Uterus (tissue), 4 donors: ENCODE results near the gene ZNF627. TPM values are rescaled to one million over a fixed set of nuclear protein-coding genes. Genes with fewer than 3 reads are reported as not detected.
A peak's percentile ranks its signal among the peaks of the same experiment; 100 is the strongest.
"Not testable (repeated sequence)": the region's sequence is repeated elsewhere in the genome, so short reads cannot be mapped to it uniquely, and the experiment has no call there.

Experiments used
- DNase-seq, 2 donors: peaks; one replicate each; pipeline ENCODE4 v3.0.0-alpha.2; 2019 to 2020
- H3K27ac ChIP-seq, 2 donors: fragments of 200-600 bp; sonication (generic); 1 replicate in 1 of 2; 2 replicates in 1 of 2; pipeline ENCODE4 v1.5.1; 2016 to 2018
- H3K27me3 ChIP-seq, 2 donors: fragments of 200-600 bp; sonication (generic); one replicate each; pipeline ENCODE4 v1.5.1; 2018 to 2019; ENCODE audit warnings: control low read depth in 1 of 2
- H3K36me3 ChIP-seq, 2 donors: fragments of 200-600 bp; sonication (generic); one replicate each; pipeline ENCODE4 v1.5.1; 2019; ENCODE audit warnings: control low read depth in 1 of 2
- H3K4me1 ChIP-seq, 2 donors: fragments of 200-600 bp; sonication (generic); one replicate each; pipeline ENCODE4 v1.5.1; 2018 to 2019; ENCODE audit warnings: control low read depth in 1 of 2
- H3K4me3 ChIP-seq, 2 donors: fragments of 200-600 bp; sonication (generic); 1 replicate in 1 of 2; 2 replicates in 1 of 2; pipeline ENCODE4 v1.5.1; 2018 to 2019; ENCODE audit warnings: mild to moderate bottlenecking in 1 of 2
- H3K9me3 ChIP-seq, 2 donors: fragments of 200-600 bp; sonication (generic); one replicate each; pipeline ENCODE4 v1.5.1; 2019; ENCODE audit warnings: control low read depth in 1 of 2
- CTCF ChIP-seq, 4 experiments: fragments of 200-600 bp in 2 of 4; fragments of 450-650 bp in 2 of 4; sonication (generic) in 2 of 4; IDR thresholded peaks; one replicate each; pipeline ENCODE4 v1.5.1; 2016 to 2019; ENCODE audit warnings: antibody characterized with exemption in 4 of 4, mild to moderate bottlenecking in 2 of 4, moderate library complexity in 1 of 4
- POLR2A ChIP-seq, 2 donors: fragments of 450-650 bp; IDR thresholded peaks; one replicate each; pipeline ENCODE4 v1.6.1; 2016; ENCODE audit warnings: antibody characterized with exemption in 2 of 2, mild to moderate bottlenecking in 1 of 2, moderate library complexity in 1 of 2
- intact Hi-C: fragments of 100-400 bp; cut with DNase I; formaldehyde crosslinking; loops from one replicate; pipeline ENCODE4 v1.15.1; 2023; ENCODE audit warnings: low total_unique reads
- total RNA-seq, 4 donors: library from RNA; depleted of rRNA in 3 of 4; stranded (reverse); fragments of >200 nt in 3 of 4; gene quantifications; one replicate each; pipeline versions ENCODE4 v1.1.0 to v1.2.4, GENCODE V29; 2014 to 2023
- donor health status: DM: yes; HTN: yes; CAD: no.

ZNF627 gene
- total RNA-seq, 4 donors from 2014 or later = 20.6 to 70.6 (median 36.0) TPM

GRCh38 chr19:11612816-11613511 is 15.7 kb downstream of the ZNF627 start:
- Histone ChIP-seq H3K36me3 (no peaks in the 10 kb centered on the region), H3K4me1 (no peaks in the 10 kb centered on the region), H3K27me3 (no peaks in the 10 kb centered on the region), H3K27ac (no peak overlapping the region), H3K9me3 (peaks cover 0 to 9% of the 10 kb centered on the region in 2 donors), H3K4me3 (no peak overlapping the region)
- intact Hi-C loops = no loop called here
- no peak for DNase-seq
- no peak for TF ChIP-seq CTCF (IDR thresholded peaks at IDR 0.05)
- TF ChIP-seq POLR2A (IDR thresholded peaks at IDR 0.05) = no peak

GRCh38 chr19:11617180-11618062 is 20.1 kb downstream of the ZNF627 start:
- Histone ChIP-seq H3K27me3 (no peaks in the 10 kb centered on the region), H3K4me3 (no peak overlapping the region), H3K36me3 (no peaks in the 10 kb centered on the region), H3K4me1 (no peaks in the 10 kb centered on the region), H3K27ac (no peak overlapping the region), H3K9me3 (peaks cover 0 to 9% of the 10 kb centered on the region in 2 donors)
- intact Hi-C loops = no loop called here
- no peak for DNase-seq
- TF ChIP-seq POLR2A (IDR thresholded peaks at IDR 0.05) (no peak), CTCF (IDR thresholded peaks at IDR 0.05) (no peak)

GRCh38 chr19:11620553-11620952 is 23.3 kb downstream of the ZNF627 start:
- no peak overlapping the region for H3K4me3 ChIP-seq
- H3K27me3 ChIP-seq = no peaks in the 10 kb centered on the region
- no peak for DNase-seq
- no peaks in the 10 kb centered on the region for H3K4me1 ChIP-seq
- intact Hi-C loops = no loop called here
- peaks cover 0 to 9% of the 10 kb centered on the region in 2 donors for H3K9me3 ChIP-seq
- H3K36me3 ChIP-seq = no peaks in the 10 kb centered on the region
- no peak overlapping the region for H3K27ac ChIP-seq
- TF ChIP-seq POLR2A (IDR thresholded peaks at IDR 0.05) (no peak), CTCF (IDR thresholded peaks at IDR 0.05) (no peak)

GRCh38 chr19:11622401-11622800 is 25.1 kb downstream of the ZNF627 start:
- DNase-seq, H3K36me3 ChIP-seq, intact Hi-C loops, H3K27me3 ChIP-seq, H3K4me3 ChIP-seq, H3K27ac ChIP-seq, H3K9me3 ChIP-seq, H3K4me1 ChIP-seq: not testable (repeated sequence)

GRCh38 chr19:11624069-11624463 is 26.8 kb downstream of the ZNF627 start:
- no peaks in the 10 kb centered on the region for H3K27me3 ChIP-seq
- H3K4me1 ChIP-seq = no peaks in the 10 kb centered on the region
- H3K4me3 ChIP-seq = peak overlapping the region in 1 of 2 donors; percentile 23
- no peaks in the 10 kb centered on the region for H3K36me3 ChIP-seq
- intact Hi-C loops = no loop called here
- no peak for TF ChIP-seq CTCF (IDR thresholded peaks at IDR 0.05)
- TF ChIP-seq POLR2A (IDR thresholded peaks at IDR 0.05) = no peak
- DNase-seq = no peak
- H3K27ac ChIP-seq = peak overlapping the region; percentile 21 to 66
- no peaks in the 10 kb centered on the region for H3K9me3 ChIP-seq
